ENCODE data around the gene COX14. TPM values are rescaled to one million over a fixed set of nuclear protein-coding genes. Genes with fewer than 3 reads are reported as not detected.
"Not testable (repeated sequence)": the region's sequence is repeated elsewhere in the genome, so short reads cannot be mapped to it uniquely, and the experiment has no call there.

The COX14 gene
- total RNA-seq, 4 donors from 2014 or later: 67.3 to 125 (median 88.1) TPM

- ATAC-seq (ENCODE audit: low FRiP score): no peak
- no peak for DNase-seq (ENCODE audit: low spot score)
- no peak for TF ChIP-seq CTCF (IDR thresholded peaks at IDR 0.05)
These were observed 17.3 kb downstream of the COX14 start for GRCh38 chr12:50129290-50129689.

GRCh38 chr12:50132505-50133135, 20.6 kb downstream of the COX14 start:
- no peak for ATAC-seq (ENCODE audit: low FRiP score)
- TF ChIP-seq CTCF (IDR thresholded peaks at IDR 0.05): no peak
- no peak for DNase-seq (ENCODE audit: low spot score)

GRCh38 chr12:50142993-50143392, 31.0 kb downstream of the COX14 start:
- no peak for ATAC-seq (ENCODE audit: low FRiP score)
- DNase-seq (ENCODE audit: low spot score): no peak
- no peak for TF ChIP-seq CTCF (IDR thresholded peaks at IDR 0.05)

- no peak for TF ChIP-seq CTCF (IDR thresholded peaks at IDR 0.05)
These were observed 33.4 kb downstream of the COX14 start for GRCh38 chr12:50145439-50145838.

GRCh38 chr12:50147281-50147680, 35.2 kb downstream of the COX14 start:
- ATAC-seq (ENCODE audit: low FRiP score) (no peak), DNase-seq (ENCODE audit: low spot score) (no peak)
- no peak for TF ChIP-seq CTCF (IDR thresholded peaks at IDR 0.05)

More at GRCh38 chr12:50145439-50145838, 33.4 kb downstream of the COX14 start:
- ATAC-seq (ENCODE audit: low FRiP score): no peak
- DNase-seq (ENCODE audit: low spot score): no peak

GRCh38 chr12:50148011-50148410, 36.0 kb downstream of the COX14 start:
- DNase-seq (ENCODE audit: low spot score); ATAC-seq (ENCODE audit: low FRiP score): not testable (repeated sequence)

GRCh38 chr12:50149311-50149710, 37.3 kb downstream of the COX14 start:
- TF ChIP-seq CTCF (IDR thresholded peaks at IDR 0.05): no peak
- ATAC-seq (ENCODE audit: low FRiP score) (no peak), DNase-seq (ENCODE audit: low spot score) (no peak)

Data from omental fat pad (tissue), 4 donors.